Activated B cell treated with CpG ODN at 0.5 μM for 24 hours (primary cell): Measurements from ENCODE around the gene LIPA. TPM values are rescaled to one million over a fixed set of nuclear protein-coding genes. Genes with fewer than 3 reads are reported as not detected.

Experiments
- ATAC-seq: fragments of 200-7000 bp; cut with Tn5 transposase; one replicate; pipeline ENCODE4 v1.10.0; 2021; ENCODE audit warnings: low read depth, mild to moderate bottlenecking, moderate library complexity
- CTCF ChIA-PET: fragments of 350-600 bp; sonication (Branson Sonifier 250); formaldehyde crosslinking; loops from one replicate; lab custom pipeline; 2021; ENCODE audit warnings: antibody characterized with exemption; lab: Charles Lee
- POLR2A ChIA-PET: fragments of 350-600 bp; sonication (Branson Sonifier 250); formaldehyde crosslinking; loops from one replicate; lab custom pipeline; 2021; ENCODE audit warnings: antibody characterized with exemption; lab: Charles Lee
- DNase-seq: peaks from one replicate; pipeline ENCODE4 v3.0.0; 2022
- H3K27ac Mint-ChIP-seq: one replicate; pipeline ENCODE4 v1.8.0; 2020; ENCODE audit warnings: mixed read lengths
- H3K27me3 Mint-ChIP-seq: one replicate; pipeline ENCODE4 v1.8.0; 2021; ENCODE audit warnings: mixed read lengths
- H3K36me3 Mint-ChIP-seq: one replicate; pipeline ENCODE4 v1.8.0; 2021; ENCODE audit warnings: low read depth, mixed read lengths
- H3K4me1 Mint-ChIP-seq: one replicate; pipeline ENCODE4 v1.8.0; 2021; ENCODE audit warnings: mixed read lengths
- H3K4me3 Mint-ChIP-seq: one replicate; pipeline ENCODE4 v1.8.0; 2020; ENCODE audit warnings: mild to moderate bottlenecking, mixed read lengths
- H3K9me3 Mint-ChIP-seq: one replicate; pipeline ENCODE4 v1.8.0; 2020; ENCODE audit warnings: mixed read lengths
- CTCF ChIP-seq: fragments of 200-600 bp; IDR thresholded peaks from one replicate; pipeline ENCODE4 v1.8.0; 2022; ENCODE audit warnings: antibody characterized with exemption, mild to moderate bottlenecking
- intact Hi-C: fragments of 100-400 bp; cut with micrococcal nuclease; formaldehyde crosslinking; loops from one replicate; pipeline ENCODE4 v1.15.1; 2024
- total RNA-seq: library from RNA; stranded (reverse); gene quantifications from 2 replicates; pipeline ENCODE4 v1.2.3, GENCODE V29; 2022

LIPA gene
- total RNA-seq, 1 donor from 2014 or later, result 32.8 TPM

DNA sequence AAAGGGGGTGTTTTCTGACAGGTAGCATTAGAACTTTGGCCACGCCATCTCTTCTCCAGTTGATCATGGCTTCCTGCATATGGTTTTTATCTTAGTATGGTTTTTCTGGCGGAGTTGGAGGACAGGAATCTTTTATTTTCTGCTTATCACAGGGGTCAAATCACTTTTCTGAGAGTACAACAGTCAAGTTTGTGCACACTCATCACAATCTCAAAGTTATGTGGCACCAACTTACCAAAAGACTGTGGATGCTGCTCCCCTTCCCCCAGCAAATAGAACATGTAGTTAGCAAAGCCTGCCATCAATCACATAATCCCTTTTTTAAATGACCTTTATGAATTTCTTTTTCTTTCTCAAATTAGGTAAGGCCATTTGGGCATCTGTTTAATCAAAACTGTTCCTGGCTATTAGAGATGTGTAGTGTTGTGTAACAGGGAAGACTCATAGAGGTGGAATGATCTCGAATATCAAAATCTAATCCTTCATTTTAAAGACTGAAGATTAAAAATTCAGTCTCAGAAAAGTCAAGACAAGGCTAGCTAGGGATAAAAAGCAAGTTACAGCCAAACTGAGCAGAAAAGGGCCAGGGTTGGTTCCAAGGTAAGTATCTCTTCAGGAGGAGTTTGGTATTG, 40.7 kb downstream of the LIPA start:
- CTCF ChIA-PET, result interaction anchor here (0.9 to 3.7 kb wide), 4 partner anchors 178 to 376 kb away, joined by 3 to 18 read pairs (median 8); no protein-coding TSS in a partner anchor

GRCh38 chr10:89209718-89210117, 41.9 kb downstream of the LIPA start:
- Mint-ChIP-seq H3K9me3 (no peaks in the 10 kb centered on the region), H3K4me3 (peak overlapping the region; percentile 0), H3K27me3 (peaks cover 49% of the 10 kb centered on the region), H3K4me1 (peaks cover 29% of the 10 kb centered on the region), H3K36me3 (peaks cover 7% of the 10 kb centered on the region), H3K27ac (no peak overlapping the region)
- intact Hi-C loops, result loop anchor here (5.0 to 10.0 kb wide), 2 partner anchors 522 to 645 kb away; no protein-coding TSS in a partner anchor
- TF ChIP-seq CTCF, result no peak
- POLR2A ChIA-PET, result no interaction called here
- CTCF ChIA-PET, result interaction anchor here (2.6 to 3.7 kb wide), 2 partner anchors 180 to 276 kb away, joined by 12 to 18 read pairs; no protein-coding TSS in a partner anchor
- no peak for ATAC-seq
- no peak for DNase-seq

More for the DNA sequence above, 40.7 kb downstream of the LIPA start:
- Mint-ChIP-seq H3K36me3 (peaks cover 19% of the 10 kb centered on the region), H3K27me3 (peaks cover 45% of the 10 kb centered on the region), H3K4me1 (peaks cover 29% of the 10 kb centered on the region), H3K9me3 (no peaks in the 10 kb centered on the region), H3K4me3 (no peak overlapping the region), H3K27ac (no peak overlapping the region)
- intact Hi-C loops, result loop anchor here (10.0 kb wide), 1 partner anchor 646 kb away; no protein-coding TSS in a partner anchor
- TF ChIP-seq CTCF, result no peak
- POLR2A ChIA-PET, result interaction anchor here (0.5 kb wide), 1 partner anchor 223 kb away, joined by 3 read pairs; no protein-coding TSS in a partner anchor
- DNase-seq (no peak), ATAC-seq (no peak)

- H3K27ac Mint-ChIP-seq, result no peak overlapping the region
- DNase-seq, result peak; percentile 36
- peak; percentile 35 for ATAC-seq
- peak overlapping the region; percentile 83 for H3K4me3 Mint-ChIP-seq
- H3K36me3 Mint-ChIP-seq, result no peaks in the 10 kb centered on the region
- intact Hi-C loops, result loop anchor here (5.0 kb wide), 1 partner anchor 521 kb away; no protein-coding TSS in a partner anchor
- ChIA-PET POLR2A (no interaction called here), CTCF (interaction anchor here (0.7 to 3.6 kb wide), 9 partner anchors 8 to 431 kb away, joined by 3 to 17 read pairs (median 7); no protein-coding TSS in a partner anchor)
- H3K27me3 Mint-ChIP-seq, result peaks cover 49% of the 10 kb centered on the region
- no peak for TF ChIP-seq CTCF
- H3K9me3 Mint-ChIP-seq, result no peaks in the 10 kb centered on the region
- peaks cover 27% of the 10 kb centered on the region for H3K4me1 Mint-ChIP-seq
These were observed 43.6 kb downstream of the LIPA start for GRCh38 chr10:89207801-89208551.

DNA sequence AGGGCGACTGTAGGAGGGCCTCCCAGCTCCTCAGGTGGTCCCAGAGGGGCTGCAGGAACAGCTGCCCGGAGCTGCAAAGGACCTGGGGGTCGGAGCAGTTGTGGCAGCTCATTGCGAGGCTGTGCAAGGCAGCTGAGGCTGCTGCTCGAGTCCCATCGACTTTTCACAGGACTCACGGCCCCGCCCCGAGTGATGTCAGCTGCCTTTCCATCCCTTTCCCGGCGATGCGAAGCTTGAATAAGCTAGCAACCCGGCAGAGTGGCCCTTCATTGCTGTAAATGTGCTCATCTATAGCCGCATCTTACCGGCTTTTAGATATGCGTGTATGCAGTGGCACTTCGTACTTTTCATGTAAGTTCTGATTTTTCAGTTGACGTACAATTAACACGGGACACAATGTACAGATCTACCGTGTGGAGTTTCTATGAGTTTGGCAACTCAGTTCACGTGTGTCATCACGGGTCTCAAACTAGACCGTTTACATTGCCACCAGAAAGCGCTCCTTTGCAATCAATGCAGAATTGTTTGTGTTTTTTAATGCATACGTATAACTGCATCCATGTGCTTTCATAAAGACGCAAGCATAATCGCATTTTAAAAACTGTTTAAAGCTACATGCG, 44.3 kb downstream of the LIPA start, which contains the start of gene CH25H:
CH25H (minus strand) TSS at position 137 of the 620 bp plus-strand sequence; CDS start at position 112, 25 bp downstream.
- no peaks in the 10 kb centered on the region for H3K36me3 Mint-ChIP-seq
- H3K4me3 Mint-ChIP-seq, result peak within 1 kb of the TSS; percentile 83
- POLR2A ChIA-PET, result interaction anchor here (0.6 kb wide), 1 partner anchor 175 kb away, joined by 4 read pairs; no protein-coding TSS in a partner anchor
- CTCF ChIA-PET, result interaction anchor here (0.7 to 3.6 kb wide), 9 partner anchors 9 to 431 kb away, joined by 3 to 17 read pairs (median 7); no protein-coding TSS in a partner anchor
- no peaks in the 10 kb centered on the region for H3K9me3 Mint-ChIP-seq
- H3K4me1 Mint-ChIP-seq, result peaks cover 27% of the 10 kb centered on the region
- intact Hi-C loops, result loop anchor here (5.0 kb wide), 1 partner anchor 520 kb away; no protein-coding TSS in a partner anchor
- H3K27me3 Mint-ChIP-seq, result peaks cover 47% of the 10 kb centered on the region
- H3K27ac Mint-ChIP-seq, result no peak within 1 kb of the TSS
- DNase-seq (no peak), ATAC-seq (peak; percentile 65)
- TF ChIP-seq CTCF, result no peak
